GM23248 (cell line): ENCODE results near the gene G6PC2.

Experiments used
- EZH2 ChIP-seq: fragments of 200-600 bp; sonication (generic); IDR thresholded peaks from 2 replicates; pipeline ENCODE4 v1.6.1; 2018; ENCODE audit warnings: antibody characterized with exemption, mild to moderate bottlenecking; ENCODE audit not compliant: insufficient read depth, poor library complexity, severe bottlenecking
- EZH2phosphoT487 ChIP-seq: fragments of 200-600 bp; sonication (generic); IDR thresholded peaks from 2 replicates; pipeline ENCODE4 v1.6.1; 2018; ENCODE audit warnings: antibody characterized with exemption, moderate library complexity, mild to moderate bottlenecking, low read depth; ENCODE audit not compliant: insufficient read depth

DNA sequence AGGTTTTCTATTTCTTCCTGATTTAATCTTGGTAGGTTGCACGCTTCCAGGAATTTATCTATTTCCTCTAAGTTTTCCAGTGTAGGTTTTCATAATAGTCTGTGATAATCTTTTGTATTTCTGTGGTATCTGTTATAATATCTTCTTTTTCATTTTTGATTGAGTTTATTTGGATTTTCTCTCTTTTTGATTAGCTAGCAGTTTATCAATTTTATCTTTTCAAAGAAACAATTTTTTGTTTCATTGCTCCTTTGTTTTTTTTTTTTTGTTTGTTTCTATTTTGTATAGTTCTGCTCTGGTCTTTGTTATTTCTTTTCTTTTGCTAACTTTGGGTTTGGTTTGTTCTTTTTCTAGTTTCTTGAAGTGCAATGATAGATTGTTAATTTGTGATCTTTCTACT, 51.3 kb downstream of the G6PC2 start:
- TF ChIP-seq EZH2 (no peak), EZH2phosphoT487 (no peak)
